Measurements from ENCODE around the gene DPYSL4.

DPYSL4 gene

GRCh38 chr10:132175907-132176581, 10.7 kb upstream of the DPYSL4 start:
- DNase-seq (ENCODE audit: low read depth), result no peak

GRCh38 chr10:132176623-132177500, 9.9 kb upstream of the DPYSL4 start:
- DNase-seq (ENCODE audit: low read depth), result no peak
- no peak overlapping the region for H3K4me3 ChIP-seq (ENCODE audit: low read depth, low read length)
- TF ChIP-seq CTCF (IDR thresholded peaks at IDR 0.05; ENCODE audit: control insufficient read depth, extremely low read depth, insufficient read depth), result no peak

More at GRCh38 chr10:132175907-132176581, 10.7 kb upstream of the DPYSL4 start:
- TF ChIP-seq CTCF (IDR thresholded peaks at IDR 0.05; ENCODE audit: control insufficient read depth, extremely low read depth, insufficient read depth), result no peak
- no peak overlapping the region for H3K4me3 ChIP-seq (ENCODE audit: low read depth, low read length)

- no peak for DNase-seq (ENCODE audit: low read depth)
- no peak overlapping the region for H3K4me3 ChIP-seq (ENCODE audit: low read depth, low read length)
- no peak for TF ChIP-seq CTCF (IDR thresholded peaks at IDR 0.05; ENCODE audit: control insufficient read depth, extremely low read depth, insufficient read depth)
Measured at GRCh38 chr10:132178046-132178445, 8.7 kb upstream of the DPYSL4 start.

GRCh38 chr10:132178672-132179545, 7.8 kb upstream of the DPYSL4 start:
- TF ChIP-seq CTCF (IDR thresholded peaks at IDR 0.05; ENCODE audit: control insufficient read depth, extremely low read depth, insufficient read depth), result no peak
- no peak for DNase-seq (ENCODE audit: low read depth)
- no peak overlapping the region for H3K4me3 ChIP-seq (ENCODE audit: low read depth, low read length)

- no peak for DNase-seq (ENCODE audit: low read depth)
- TF ChIP-seq CTCF (IDR thresholded peaks at IDR 0.05; ENCODE audit: control insufficient read depth, extremely low read depth, insufficient read depth), result no peak
- H3K4me3 ChIP-seq (ENCODE audit: low read depth, low read length), result no peak overlapping the region
Measured at GRCh38 chr10:132179551-132180392, 7.0 kb upstream of the DPYSL4 start.

GRCh38 chr10:132180736-132181135, 6.0 kb upstream of the DPYSL4 start:
- no peak for TF ChIP-seq CTCF (IDR thresholded peaks at IDR 0.05; ENCODE audit: control insufficient read depth, extremely low read depth, insufficient read depth)
- DNase-seq (ENCODE audit: low read depth), result no peak
- no peak overlapping the region for H3K4me3 ChIP-seq (ENCODE audit: low read depth, low read length)

Data from LNCaP clone FGC (cell line).